ENCODE data around the gene MBNL2. TPM values are rescaled to one million over a fixed set of nuclear protein-coding genes. Genes with fewer than 3 reads are reported as not detected.

MBNL2 gene
- total RNA-seq, 1 donor, result 69.8 TPM

DNA sequence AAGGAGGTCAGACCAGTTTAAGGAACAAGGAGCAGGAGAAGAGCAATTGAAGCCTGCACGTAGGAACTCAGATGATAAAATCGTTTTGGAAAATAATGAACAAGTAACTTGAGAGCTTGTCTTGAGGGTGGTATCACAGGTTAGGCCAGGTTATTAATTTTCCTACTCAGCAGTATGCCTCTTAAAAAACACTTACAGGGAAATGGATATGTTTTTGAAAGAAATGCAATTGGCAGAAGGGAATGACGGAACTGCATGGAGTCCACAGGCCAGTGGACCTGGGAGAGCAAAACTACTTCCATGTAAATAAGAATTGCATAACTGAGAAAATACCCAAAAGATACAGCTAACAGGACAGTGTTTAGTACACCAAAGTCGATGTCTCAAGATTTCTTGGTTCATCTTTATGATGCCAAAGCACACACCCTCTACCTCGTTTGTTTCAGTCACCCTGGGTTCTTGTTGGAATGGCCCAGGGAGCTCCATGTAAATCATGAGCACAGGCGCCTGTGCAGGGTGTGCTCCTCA, 35.2 kb downstream of the MBNL2 start:
- no peaks in the 10 kb centered on the region for H3K36me3 ChIP-seq (ENCODE audit: insufficient read depth, low read length)
- H3K27me3 ChIP-seq (ENCODE audit: insufficient read depth, low read length), result no peaks in the 10 kb centered on the region
- no peaks in the 10 kb centered on the region for H3K9me3 ChIP-seq (ENCODE audit: low read depth, low read length)
- peaks cover 37% of the 10 kb centered on the region for H3K79me2 ChIP-seq (ENCODE audit: insufficient read depth, low read length)
- DNase-seq (ENCODE audit: insufficient read length, low spot score, missing footprints), result no peak
- no peak overlapping the region for H3K4me3 ChIP-seq (ENCODE audit: insufficient read depth, low read length)
- no peak overlapping the region for H2AFZ ChIP-seq (ENCODE audit: low read length)
- H4K20me1 ChIP-seq (ENCODE audit: insufficient read depth, low read length), result no peaks in the 10 kb centered on the region
- TF ChIP-seq CTCF (IDR thresholded peaks at IDR 0.05; ENCODE audit: extremely low read depth, low read depth, low read length), result no peak
- peak overlapping the region; percentile 19 for H3K4me2 ChIP-seq (ENCODE audit: insufficient read depth, low read length)
- H3K27ac ChIP-seq (ENCODE audit: low read depth, low read length), result peak overlapping the region; percentile 91
- peaks cover 64% of the 10 kb centered on the region for H3K4me1 ChIP-seq (ENCODE audit: insufficient read depth, low read length)

- TF ChIP-seq CTCF (IDR thresholded peaks at IDR 0.05; ENCODE audit: extremely low read depth, low read depth, low read length), result no peak
- Histone ChIP-seq H4K20me1 (ENCODE audit: insufficient read depth, low read length) (no peaks in the 10 kb centered on the region), H3K4me1 (ENCODE audit: insufficient read depth, low read length) (peaks cover 64% of the 10 kb centered on the region), H3K27me3 (ENCODE audit: insufficient read depth, low read length) (no peaks in the 10 kb centered on the region), H3K4me2 (ENCODE audit: insufficient read depth, low read length) (peak overlapping the region; percentile 19), H3K27ac (ENCODE audit: low read depth, low read length) (peak overlapping the region; percentile 91), H3K9me3 (ENCODE audit: low read depth, low read length) (no peaks in the 10 kb centered on the region), H2AFZ (ENCODE audit: low read length) (no peak overlapping the region), H3K79me2 (ENCODE audit: insufficient read depth, low read length) (peaks cover 39% of the 10 kb centered on the region), H3K36me3 (ENCODE audit: insufficient read depth, low read length) (no peaks in the 10 kb centered on the region), H3K4me3 (ENCODE audit: insufficient read depth, low read length) (peak overlapping the region; percentile 1)
- peak; percentile 86 for DNase-seq (ENCODE audit: insufficient read length, low spot score, missing footprints)
These were observed 36.0 kb downstream of the MBNL2 start for GRCh38 chr13:97257800-97258799.

- no peak overlapping the region for H2AFZ ChIP-seq (ENCODE audit: low read length)
- H3K9me3 ChIP-seq (ENCODE audit: low read depth, low read length), result no peaks in the 10 kb centered on the region
- TF ChIP-seq CTCF (IDR thresholded peaks at IDR 0.05; ENCODE audit: extremely low read depth, low read depth, low read length), result no peak
- H3K79me2 ChIP-seq (ENCODE audit: insufficient read depth, low read length), result peaks cover 42% of the 10 kb centered on the region
- DNase-seq (ENCODE audit: insufficient read length, low spot score, missing footprints), result no peak
- peaks cover 64% of the 10 kb centered on the region for H3K4me1 ChIP-seq (ENCODE audit: insufficient read depth, low read length)
- H3K4me2 ChIP-seq (ENCODE audit: insufficient read depth, low read length), result peak overlapping the region; percentile 19
- no peaks in the 10 kb centered on the region for H3K27me3 ChIP-seq (ENCODE audit: insufficient read depth, low read length)
- no peaks in the 10 kb centered on the region for H4K20me1 ChIP-seq (ENCODE audit: insufficient read depth, low read length)
- peak overlapping the region; percentile 1 for H3K4me3 ChIP-seq (ENCODE audit: insufficient read depth, low read length)
- peak overlapping the region; percentile 91 for H3K27ac ChIP-seq (ENCODE audit: low read depth, low read length)
- no peaks in the 10 kb centered on the region for H3K36me3 ChIP-seq (ENCODE audit: insufficient read depth, low read length)
These were observed 36.7 kb downstream of the MBNL2 start for GRCh38 chr13:97258801-97259200.

- peaks cover 61% of the 10 kb centered on the region for H3K4me1 ChIP-seq (ENCODE audit: insufficient read depth, low read length)
- H3K9me3 ChIP-seq (ENCODE audit: low read depth, low read length), result no peaks in the 10 kb centered on the region
- H3K27ac ChIP-seq (ENCODE audit: low read depth, low read length), result peak overlapping the region; percentile 91
- no peak for DNase-seq (ENCODE audit: insufficient read length, low spot score, missing footprints)
- no peaks in the 10 kb centered on the region for H3K36me3 ChIP-seq (ENCODE audit: insufficient read depth, low read length)
- H3K27me3 ChIP-seq (ENCODE audit: insufficient read depth, low read length), result no peaks in the 10 kb centered on the region
- peaks cover 42% of the 10 kb centered on the region for H3K79me2 ChIP-seq (ENCODE audit: insufficient read depth, low read length)
- H3K4me2 ChIP-seq (ENCODE audit: insufficient read depth, low read length), result peak overlapping the region; percentile 15
- H3K4me3 ChIP-seq (ENCODE audit: insufficient read depth, low read length), result no peak overlapping the region
- H4K20me1 ChIP-seq (ENCODE audit: insufficient read depth, low read length), result no peaks in the 10 kb centered on the region
- H2AFZ ChIP-seq (ENCODE audit: low read length), result no peak overlapping the region
- no peak for TF ChIP-seq CTCF (IDR thresholded peaks at IDR 0.05; ENCODE audit: extremely low read depth, low read depth, low read length)
These were observed 37.3 kb downstream of the MBNL2 start for GRCh38 chr13:97259410-97259797.

Data from osteoblast (primary cell).